HG02870 (cell line): ENCODE results near the gene PAXIP1.
"Not testable (repeated sequence)": the region's sequence is repeated elsewhere in the genome, so short reads cannot be mapped to it uniquely, and the experiment has no call there.

ENCODE experiments used
- ATAC-seq: cut with Tn5 transposase; IDR thresholded peaks from one replicate; pipeline ENCODE4 v1.9.1; 2021; ENCODE audit warnings: mild to moderate bottlenecking, moderate library complexity; ENCODE audit not compliant: unreplicated experiment

Gene PAXIP1

GRCh38 chr7:155003092-155003375, at the start of gene PAXIP1:
TSS of gene PAXIP1 (minus strand) at chr7:155003124. CDS start at chr7:155002929, 195 bp downstream.
- ATAC-seq: peak; percentile 56

GRCh38 chr7:155051355-155051754, 48.4 kb upstream of the PAXIP1 start:
- no peak for ATAC-seq

GRCh38 chr7:155048006-155048405, 45.1 kb upstream of the PAXIP1 start:
- ATAC-seq: no peak

GRCh38 chr7:155043756-155044155, 40.8 kb upstream of the PAXIP1 start:
- no peak for ATAC-seq

GRCh38 chr7:155038335-155038734, 35.4 kb upstream of the PAXIP1 start:
- no peak for ATAC-seq

- ATAC-seq: not testable (repeated sequence)
Observed at GRCh38 chr7:155034495-155034894, 31.6 kb upstream of the PAXIP1 start.

- no peak for ATAC-seq
Observed at GRCh38 chr7:155032978-155033377, 30.1 kb upstream of the PAXIP1 start.

- ATAC-seq: no peak
Observed at GRCh38 chr7:155027879-155028278, 25.0 kb upstream of the PAXIP1 start.

- ATAC-seq: no peak
Observed at GRCh38 chr7:155021699-155022145, 18.8 kb upstream of the PAXIP1 start.

GRCh38 chr7:155020996-155021395, 18.1 kb upstream of the PAXIP1 start:
- ATAC-seq: no peak

GRCh38 chr7:155017834-155018233, 14.9 kb upstream of the PAXIP1 start:
- ATAC-seq: no peak

GRCh38 chr7:155011086-155011485, 8.2 kb upstream of the PAXIP1 start:
- no peak for ATAC-seq

- no peak for ATAC-seq
Observed at GRCh38 chr7:155009570-155010157, 6.7 kb upstream of the PAXIP1 start.

GRCh38 chr7:155007947-155008346, 5.0 kb upstream of the PAXIP1 start:
- ATAC-seq: no peak

GRCh38 chr7:155003376-155004214, 671 bp upstream of the PAXIP1 start:
- ATAC-seq: peak; percentile 52

GRCh38 chr7:155002411-155003091, 373 bp downstream of the PAXIP1 start:
- peak; percentile 41 for ATAC-seq

GRCh38 chr7:155001756-155002410, 1.0 kb downstream of the PAXIP1 start:
- peak; percentile 24 for ATAC-seq

GRCh38 chr7:155000795-155001194, 2.1 kb downstream of the PAXIP1 start:
- ATAC-seq: no peak

GRCh38 chr7:154998481-154998880, 4.4 kb downstream of the PAXIP1 start:
- no peak for ATAC-seq

GRCh38 chr7:154997840-154998370, 5.0 kb downstream of the PAXIP1 start:
- no peak for ATAC-seq

- ATAC-seq: no peak
Observed at GRCh38 chr7:154996756-154997155, 6.2 kb downstream of the PAXIP1 start.
